Heart right ventricle (tissue), 16 donors: ENCODE measurements around the gene ILKAP. TPM values are rescaled to one million over a fixed set of nuclear protein-coding genes. Genes with fewer than 3 reads are reported as not detected.
A peak's percentile ranks its signal among the peaks of the same experiment; 100 is the strongest.

Experiments used
- ATAC-seq, 8 donors: fragments of 200-7000 bp; cut with Tn5 transposase; one replicate each; pipeline ENCODE4 v1.9.1; 2020; ENCODE audit warnings: mild to moderate bottlenecking in 8 of 8, moderate library complexity in 8 of 8, moderate number of reproducible peaks in 1 of 8
- DNase-seq, 2 donors: peaks; one replicate each; pipeline ENCODE4 v3.0.0-alpha.2; 2020
- H3K27ac ChIP-seq, 10 donors: fragments of 200-600 bp; sonication (generic) in 2 of 10; one replicate each; pipeline versions ENCODE4 v1.5.0 to v1.8.0; 2020 to 2022; ENCODE audit warnings: mild to moderate bottlenecking in 3 of 10
- H3K27me3 ChIP-seq, 7 donors: fragments of 200-600 bp; one replicate each; pipeline ENCODE4 v1.8.0; 2021 to 2022; ENCODE audit warnings: mild to moderate bottlenecking in 2 of 7
- H3K36me3 ChIP-seq, 9 donors: fragments of 200-600 bp; sonication (generic) in 1 of 9; one replicate each; pipeline versions ENCODE4 v1.5.0 to v1.8.0; 2020 to 2022; ENCODE audit warnings: mild to moderate bottlenecking in 2 of 9
- H3K4me1 ChIP-seq, 9 donors: fragments of 200-600 bp; sonication (generic) in 1 of 9; one replicate each; pipeline versions ENCODE4 v1.5.0 to v1.8.0; 2020 to 2022; ENCODE audit warnings: mild to moderate bottlenecking in 4 of 9
- H3K4me3 ChIP-seq, 10 donors: fragments of 200-600 bp; sonication (generic) in 2 of 10; one replicate each; pipeline versions ENCODE4 v1.5.0 to v1.8.0; 2020 to 2022; ENCODE audit warnings: mild to moderate bottlenecking in 7 of 10, moderate library complexity in 2 of 10
- H3K9me3 ChIP-seq, 11 donors: fragments of 200-600 bp in 10 of 11; sonication (generic) in 2 of 11; one replicate each; pipeline versions ENCODE4 v1.5.0 to v1.8.0; 2013 to 2022; ENCODE audit warnings: mild to moderate bottlenecking in 2 of 11, control low read depth in 1 of 11, moderate library complexity in 1 of 11
- CTCF ChIP-seq, 9 donors: fragments of 200-600 bp; sonication (generic) in 2 of 9; IDR thresholded peaks; one replicate each; pipeline versions ENCODE4 v1.5.0 to v1.8.0; 2021 to 2022; ENCODE audit warnings: antibody characterized with exemption in 9 of 9, mild to moderate bottlenecking in 5 of 9, moderate library complexity in 1 of 9
- WGBS, 2 donors: extraction: QIAGEN DNeasy Blood & Tissue Kit; methylation state at CpG; one replicate each; pipeline ENCODE4 v1.1.7; 2013; ENCODE audit warnings: inconsistent platforms in 1 of 2; 5-methylcytosine and 5-hydroxymethylcytosine counted together
- intact Hi-C, 10 donors: fragments of 100-400 bp; cut with DNase I; formaldehyde crosslinking; loops; one replicate each; pipeline versions ENCODE4 v1.11.1 to v1.14.2; 2022
- long read RNA-seq, 3 donors: library from polyadenylated mRNA; unstranded; transcript quantifications; one replicate each; pipeline ENCODE4 v2.0.0, GENCODE V29; 2020 to 2021
- polyA plus RNA-seq, 2 donors: library from polyadenylated mRNA; stranded (reverse); fragments of 200-250 nt; gene quantifications; one replicate each; pipeline ENCODE4 v1.2.3, GENCODE V29; 2013
- total RNA-seq, 10 donors: library from RNA; stranded (reverse); fragmentation: NEBNext Ultra II Directional in 3 of 10; extraction: Animal tissue kit (Norgen Biotek cat#: 25700) in 3 of 10; gene quantifications; one replicate each; pipeline versions ENCODE4 v1.2.1 to v1.2.4, GENCODE V29; 2021 to 2023
- donor health status: Arrhythmogenic right ventricular cardiomyopathy.
- donor health status: ischemic (EF 13 %, LVEDD 7.1; RV severe dilation, severe dysfunction).
- donor health status: healthy with polysubstance abuse.
- donor health status: DM: no; HTN: yes; CAD: no.
- donor health status: DM: no; HTN: no; CAD: no.
- donor health status: ischemic (EF 25% LVEDD 6.9; RV normal size, moderate dysfunction).
- donor health status: ischemic (EF 25% LVEDD 5.7; RV mildly dilated, moderate dysfunction).
- donor health status: healthy.
- donor health status: DM: yes; HTN: yes; CAD: no.
- donor health status: Ischemic cardiomyopathy.
- donor health status: ischemic (EF 35%, LVEDD 5.7; RV mildly dilated, moderate dysfunction).
- donor health status: nonischemic (EF 11% LVEDD 7.7; RV severe dilation, severe dysfunction).
- donor health status: DM: yes; HTN: yes; CAD: no.
- donor health status: PGD.
- donor health status: ischemic (EF 29% LVEDD 5.4; RV normal size, mild dysfunction).
- donor health status: nonischemic (EF 23%, LVEDD 6.1; RV moderate dilation, normal function).

Gene ILKAP
- total RNA-seq (10 to 100 TPM; 19.6 to 31.0 (median 24.2) TPM), polyA plus RNA-seq (10 to 100 TPM; 38.0 to 83.9 TPM)
- long read RNA-seq, donor 1, transcript ILKAP-201 (12 exons, 1,490 nt): major isoform, 23 of 45 reads
- long read RNA-seq, donor 1, partial matches to known transcripts: 0 of 45 reads
- long read RNA-seq, donor 1, other reads (novel, unspliced or antisense): 21 of 45 reads
- long read RNA-seq, donor 2, transcript ILKAP-201 (12 exons, 1,490 nt): major isoform, 25 of 45 reads
- long read RNA-seq, donor 2, partial matches to known transcripts: 2 of 45 reads
- long read RNA-seq, donor 2, other reads (novel, unspliced or antisense): 18 of 45 reads
- long read RNA-seq, donor 3, transcript ILKAP-201 (12 exons, 1,490 nt): major isoform, 53 of 77 reads
- long read RNA-seq, donor 3, partial matches to known transcripts: 2 of 77 reads
- long read RNA-seq, donor 3, other reads (novel, unspliced or antisense): 22 of 77 reads

DNA sequence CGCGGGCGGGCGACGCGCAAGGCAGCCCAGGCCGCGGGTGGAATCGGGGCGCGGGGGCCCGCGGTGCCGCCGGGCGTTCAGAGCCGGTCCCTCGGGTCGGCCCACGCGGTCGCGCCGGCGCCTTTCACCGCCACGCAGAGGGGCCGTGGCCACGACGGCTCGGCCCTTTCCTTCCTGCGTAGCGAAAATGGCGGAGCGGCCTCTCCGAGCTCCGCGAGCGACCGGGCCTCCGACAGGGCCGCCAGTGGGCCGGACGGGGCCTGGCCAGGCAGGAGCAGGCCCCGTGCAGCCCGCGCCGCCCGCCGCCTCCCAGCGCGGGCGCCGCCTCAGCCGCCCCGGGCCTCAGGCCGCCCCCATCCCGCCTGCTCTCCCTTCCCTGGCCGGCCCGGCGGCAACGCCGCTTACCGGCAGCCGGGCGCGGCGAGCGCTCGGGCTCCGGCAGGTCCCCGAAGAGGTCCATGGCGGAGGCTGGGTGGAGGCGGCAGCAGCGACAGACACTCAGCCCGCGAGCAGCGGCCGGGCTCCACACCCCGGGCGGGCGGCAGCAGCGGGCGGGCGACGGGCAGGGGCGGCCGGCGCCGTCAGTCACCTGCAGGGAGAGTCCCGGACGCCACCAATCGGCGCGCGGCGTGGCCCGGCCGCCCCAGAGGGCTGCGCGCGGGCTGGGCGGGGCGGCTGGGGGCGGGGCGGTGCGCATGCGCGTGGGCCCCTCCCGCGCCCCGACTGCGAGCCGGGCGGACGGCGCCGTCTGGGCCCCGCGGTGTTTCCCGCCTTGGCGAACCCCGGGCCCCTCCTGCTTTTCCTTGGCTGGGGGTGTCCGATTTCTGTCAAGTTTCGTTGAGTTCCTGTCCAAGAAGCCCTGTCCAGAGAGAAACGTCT is at the start of gene ILKAP:
Gene ILKAP, minus strand, starts transcription at position 602 of the 879 bp plus-strand sequence. Its CDS starts 142 bp downstream, at position 460.
- Histone ChIP-seq H3K4me3 (peak within 1 kb of the TSS; percentile 33 to 81 (median 72)), H3K27ac (peak within 1 kb of the TSS; percentile 78 to 99 (median 92)), H3K9me3 (no peaks in the 10 kb centered on the region), H3K4me1 (peaks cover 9 to 46% (median 30%) of the 10 kb centered on the region in 9 donors), H3K36me3 (no peaks in the 10 kb centered on the region), H3K27me3 (no peaks in the 10 kb centered on the region)
- intact Hi-C loops: no loop called here
- ATAC-seq (peak; percentile 98 to 99 (median 98)), DNase-seq (peak; percentile 87 to 92)
- 0 to 1% methylated on average over 78 to 126 of the region's 126 CpGs for WGBS, 2 donors
- TF ChIP-seq CTCF (IDR thresholded peaks at IDR 0.05): no peak

GRCh38 chr2:238252766-238253630 is 49.5 kb upstream of the ILKAP start:
- H3K36me3 ChIP-seq: peaks cover 0 to 100% (median 74%) of the 10 kb centered on the region in 9 donors
- 94 to 96% methylated on average over 35 of the region's 35 CpGs for WGBS, 2 donors
- no peak overlapping the region for H3K27ac ChIP-seq
- no peaks in the 10 kb centered on the region for H3K9me3 ChIP-seq
- TF ChIP-seq CTCF (IDR thresholded peaks at IDR 0.05): no peak
- no peak for ATAC-seq
- H3K4me3 ChIP-seq: no peak overlapping the region
- peak in 1 of 2 donors; percentile 6 for DNase-seq
- H3K27me3 ChIP-seq: no peaks in the 10 kb centered on the region
- intact Hi-C loops: loop anchor here in 2 of 10 donors (10.0 kb wide), 3 partner anchors 68 to 388 kb away; partner anchors contain the start of gene SCLY (in 1 of the 2)
- H3K4me1 ChIP-seq: no peaks in the 10 kb centered on the region

GRCh38 chr2:238251986-238252385 is 48.5 kb upstream of the ILKAP start:
- peak in 1 of 2 donors; percentile 7 for DNase-seq
- H3K27ac ChIP-seq: no peak overlapping the region
- intact Hi-C loops: loop anchor here in 2 of 10 donors (10.0 kb wide), 3 partner anchors 67 to 387 kb away; partner anchors contain the start of gene SCLY (in 1 of the 2)
- H3K27me3 ChIP-seq: no peaks in the 10 kb centered on the region
- no peak for TF ChIP-seq CTCF (IDR thresholded peaks at IDR 0.05)
- H3K9me3 ChIP-seq: no peaks in the 10 kb centered on the region
- 91% methylated on average over 11 of the region's 11 CpGs for WGBS, 2 donors
- H3K36me3 ChIP-seq: peaks cover 0 to 100% (median 64%) of the 10 kb centered on the region in 9 donors
- no peak for ATAC-seq
- no peaks in the 10 kb centered on the region for H3K4me1 ChIP-seq
- H3K4me3 ChIP-seq: no peak overlapping the region
